DND-41 (cell line): ENCODE data around the gene ZNF592.

ENCODE experiments used
- ATAC-seq: fragments of 200-7000 bp; cut with Tn5 transposase; 3 replicates; pipeline ENCODE4 v1.9.1; 2021; ENCODE audit warnings: low read depth; ENCODE audit not compliant: insufficient read depth
- DNase-seq: peaks from one replicate; pipeline ENCODE4 v3.0.0-alpha.2; 2020
- H2AFZ ChIP-seq: 2 replicates; pipeline ENCODE4 v1.6.0; 2012; ENCODE audit warnings: low read depth, low read length
- H3K27ac ChIP-seq: 2 replicates; pipeline ENCODE4 v1.5.1; 2012; ENCODE audit warnings: low read length, inconsistent platforms
- H3K27me3 ChIP-seq: fragments of 200-600 bp; sonication (generic); 2 replicates; pipeline ENCODE4 v1.6.0; 2012; ENCODE audit warnings: low read length, mild to moderate bottlenecking, inconsistent platforms; ENCODE audit not compliant: insufficient read depth, poor library complexity
- H3K36me3 ChIP-seq: 2 replicates; pipeline ENCODE4 v1.5.1; 2012; ENCODE audit warnings: low read length, inconsistent platforms; ENCODE audit not compliant: insufficient read depth
- H3K4me1 ChIP-seq: 2 replicates; pipeline ENCODE4 v1.5.1; 2012; ENCODE audit warnings: mild to moderate bottlenecking, low read length; ENCODE audit not compliant: insufficient read depth
- H3K4me2 ChIP-seq: 2 replicates; pipeline ENCODE4 v1.6.0; 2012; ENCODE audit warnings: mild to moderate bottlenecking, moderate library complexity, low read length, inconsistent platforms; ENCODE audit not compliant: insufficient read depth
- H3K4me3 ChIP-seq, 2 experiments: fragments of 200-600 bp in 1 of 2; shearing (Covaris generic) in 1 of 2; 2 replicates each; pipeline ENCODE4 v1.5.1; 2012 to 2016; ENCODE audit warnings: inconsistent platforms in 2 of 2, low read length in 2 of 2, mild to moderate bottlenecking in 2 of 2, low read depth in 1 of 2, moderate library complexity in 1 of 2
- H3K79me2 ChIP-seq: 2 replicates; pipeline ENCODE4 v1.6.0; 2012; ENCODE audit warnings: low read length, inconsistent platforms; ENCODE audit not compliant: insufficient read depth
- H3K9ac ChIP-seq: 2 replicates; pipeline ENCODE4 v1.6.0; 2012; ENCODE audit warnings: low read depth, mild to moderate bottlenecking, inconsistent platforms, low read length, moderate library complexity
- H3K9me3 ChIP-seq: 2 replicates; pipeline ENCODE4 v1.5.1; 2012; ENCODE audit warnings: low read length, moderate library complexity, mild to moderate bottlenecking, inconsistent platforms; ENCODE audit not compliant: insufficient read depth, severe bottlenecking
- H4K20me1 ChIP-seq: 2 replicates; pipeline ENCODE4 v1.6.0; 2012; ENCODE audit warnings: low read length; ENCODE audit not compliant: insufficient read depth
- CTCF ChIP-seq: IDR thresholded peaks from 2 replicates; pipeline ENCODE4 v1.5.1; 2012; ENCODE audit warnings: borderline replicate concordance, low read length, moderate library complexity, mild to moderate bottlenecking; ENCODE audit not compliant: poor library complexity, severe bottlenecking; ENCODE audit errors: extremely low read depth
- EZH2 ChIP-seq: IDR thresholded peaks from 3 replicates; pipeline ENCODE4 v1.6.1; 2012; ENCODE audit warnings: borderline replicate concordance, low read depth, mild to moderate bottlenecking, moderate library complexity, low read length, inconsistent platforms; ENCODE audit not compliant: severe bottlenecking

ZNF592 gene

GRCh38 chr15:84722628-84723027 lies 25.8 kb upstream of the ZNF592 start:
- no peak overlapping the region for H3K27ac ChIP-seq
- H3K9me3 ChIP-seq, result no peaks in the 10 kb centered on the region
- no peaks in the 10 kb centered on the region for H3K36me3 ChIP-seq
- no peak overlapping the region for H3K9ac ChIP-seq
- no peaks in the 10 kb centered on the region for H3K27me3 ChIP-seq
- no peaks in the 10 kb centered on the region for H3K79me2 ChIP-seq
- no peak overlapping the region for H3K4me2 ChIP-seq
- H2AFZ ChIP-seq, result no peak overlapping the region
- TF ChIP-seq EZH2, result no peak
- no peak for TF ChIP-seq CTCF
- ATAC-seq, result no peak
- no peak for DNase-seq
- H4K20me1 ChIP-seq, result no peaks in the 10 kb centered on the region
- H3K4me1 ChIP-seq, result peaks cover 8% of the 10 kb centered on the region
- H3K4me3 ChIP-seq, result no peak overlapping the region

- H4K20me1 ChIP-seq, result no peaks in the 10 kb centered on the region
- no peaks in the 10 kb centered on the region for H3K27me3 ChIP-seq
- H3K4me1 ChIP-seq, result peaks cover 8% of the 10 kb centered on the region
- H3K4me2 ChIP-seq, result no peak overlapping the region
- H3K4me3 ChIP-seq, result no peak overlapping the region
- H3K36me3 ChIP-seq, result no peaks in the 10 kb centered on the region
- no peak for TF ChIP-seq CTCF
- TF ChIP-seq EZH2, result no peak
- H3K79me2 ChIP-seq, result no peaks in the 10 kb centered on the region
- peak overlapping the region; percentile 75 for H2AFZ ChIP-seq
- ATAC-seq, result peak; percentile 49; the same call in 1 of the 3 replicates
- H3K27ac ChIP-seq, result peak overlapping the region; percentile 56
- no peak overlapping the region for H3K9ac ChIP-seq
- DNase-seq, result peak; percentile 9
- H3K9me3 ChIP-seq, result no peaks in the 10 kb centered on the region
Measured at GRCh38 chr15:84725001-84725491, 23.3 kb upstream of the ZNF592 start.

- no peak for ATAC-seq
- peaks cover 8% of the 10 kb centered on the region for H3K4me1 ChIP-seq
- no peaks in the 10 kb centered on the region for H3K9me3 ChIP-seq
- no peaks in the 10 kb centered on the region for H3K36me3 ChIP-seq
- no peaks in the 10 kb centered on the region for H3K27me3 ChIP-seq
- no peaks in the 10 kb centered on the region for H4K20me1 ChIP-seq
- TF ChIP-seq CTCF (no peak), EZH2 (no peak)
- no peak overlapping the region for H3K4me2 ChIP-seq
- no peaks in the 10 kb centered on the region for H3K79me2 ChIP-seq
- no peak overlapping the region for H3K27ac ChIP-seq
- no peak overlapping the region for H2AFZ ChIP-seq
- no peak overlapping the region for H3K4me3 ChIP-seq
- no peak overlapping the region for H3K9ac ChIP-seq
- no peak for DNase-seq
Measured at GRCh38 chr15:84727429-84727828, 21.0 kb upstream of the ZNF592 start.

- Histone ChIP-seq H3K79me2 (no peaks in the 10 kb centered on the region), H3K4me2 (no peak overlapping the region), H2AFZ (no peak overlapping the region), H4K20me1 (no peaks in the 10 kb centered on the region), H3K4me1 (peaks cover 28% of the 10 kb centered on the region), H3K9me3 (no peaks in the 10 kb centered on the region), H3K9ac (no peak overlapping the region), H3K4me3 (no peak overlapping the region), H3K27ac (no peak overlapping the region), H3K36me3 (no peaks in the 10 kb centered on the region), H3K27me3 (no peaks in the 10 kb centered on the region)
- DNase-seq, result no peak
- ATAC-seq, result no peak
- TF ChIP-seq CTCF (no peak), EZH2 (no peak)
Measured at GRCh38 chr15:84731774-84732173, 16.6 kb upstream of the ZNF592 start.
